AG09309 (cell line): ENCODE measurements around the gene FOXN1.

Experiments used
- DNase-seq: peaks from one replicate; pipeline ENCODE4 v3.0.0-alpha.2; 2010; ENCODE audit warnings: low read depth
- H3K4me3 ChIP-seq: 2 replicates; pipeline ENCODE4 v1.5.1; 2011; ENCODE audit warnings: mild to moderate bottlenecking, low read depth, low read length, moderate library complexity; ENCODE audit not compliant: control insufficient read depth
- TF ChIP-seq, protein P1 (sequence below): IDR thresholded peaks from 2 replicates; pipeline ENCODE4 v1.5.1; 2011; ENCODE audit warnings: mild to moderate bottlenecking, low read depth, low read length, inconsistent platforms; ENCODE audit not compliant: insufficient read depth, control insufficient read depth; ENCODE audit errors: missing control alignments

Gene FOXN1

GRCh38 chr17:28538296-28538895, 32.2 kb downstream of the FOXN1 start:
- TF ChIP-seq, protein P1, sequence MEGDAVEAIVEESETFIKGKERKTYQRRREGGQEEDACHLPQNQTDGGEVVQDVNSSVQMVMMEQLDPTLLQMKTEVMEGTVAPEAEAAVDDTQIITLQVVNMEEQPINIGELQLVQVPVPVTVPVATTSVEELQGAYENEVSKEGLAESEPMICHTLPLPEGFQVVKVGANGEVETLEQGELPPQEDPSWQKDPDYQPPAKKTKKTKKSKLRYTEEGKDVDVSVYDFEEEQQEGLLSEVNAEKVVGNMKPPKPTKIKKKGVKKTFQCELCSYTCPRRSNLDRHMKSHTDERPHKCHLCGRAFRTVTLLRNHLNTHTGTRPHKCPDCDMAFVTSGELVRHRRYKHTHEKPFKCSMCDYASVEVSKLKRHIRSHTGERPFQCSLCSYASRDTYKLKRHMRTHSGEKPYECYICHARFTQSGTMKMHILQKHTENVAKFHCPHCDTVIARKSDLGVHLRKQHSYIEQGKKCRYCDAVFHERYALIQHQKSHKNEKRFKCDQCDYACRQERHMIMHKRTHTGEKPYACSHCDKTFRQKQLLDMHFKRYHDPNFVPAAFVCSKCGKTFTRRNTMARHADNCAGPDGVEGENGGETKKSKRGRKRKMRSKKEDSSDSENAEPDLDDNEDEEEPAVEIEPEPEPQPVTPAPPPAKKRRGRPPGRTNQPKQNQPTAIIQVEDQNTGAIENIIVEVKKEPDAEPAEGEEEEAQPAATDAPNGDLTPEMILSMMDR, result no peak
- no peak for DNase-seq
- no peak overlapping the region for H3K4me3 ChIP-seq

DNA sequence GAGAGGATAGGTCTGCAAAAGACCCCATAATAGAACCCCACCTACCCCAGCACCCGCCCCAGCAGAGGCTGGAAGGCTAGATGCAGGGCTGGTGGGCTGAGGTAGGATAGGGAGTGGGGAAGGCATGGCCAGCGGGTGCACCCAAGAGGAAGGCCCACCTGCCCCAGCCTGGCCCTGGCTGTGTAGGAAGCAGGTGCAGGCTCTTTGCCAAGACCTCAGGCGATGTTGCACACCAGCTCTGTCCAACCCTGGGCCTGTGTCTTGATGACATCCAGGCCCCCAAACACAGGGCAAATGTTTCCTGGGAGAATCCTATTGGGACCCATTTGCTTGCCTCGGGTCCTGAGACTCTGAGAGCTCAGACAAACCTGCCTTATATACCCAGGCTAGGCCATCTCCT, 34.1 kb downstream of the FOXN1 start:
- no peak for DNase-seq
- no peak overlapping the region for H3K4me3 ChIP-seq
- TF ChIP-seq, protein P1, result no peak

DNA sequence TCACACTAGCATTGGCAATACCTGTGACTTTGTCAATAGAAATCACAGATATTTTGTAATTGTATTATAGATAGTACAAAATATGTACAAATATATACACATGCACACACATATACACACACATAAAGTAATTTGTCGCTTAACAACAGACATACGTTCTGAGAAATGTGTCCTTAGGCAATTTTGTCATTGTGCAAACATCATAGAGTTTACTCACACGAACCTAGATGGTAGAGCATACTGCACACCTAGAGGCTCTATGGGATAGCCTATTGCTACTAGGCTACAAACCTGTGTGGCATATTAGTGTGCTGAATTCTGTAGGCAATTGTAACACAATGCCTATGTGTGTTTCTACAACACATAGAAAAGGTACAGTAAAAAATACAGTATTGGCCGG, 35.3 kb downstream of the FOXN1 start:
- H3K4me3 ChIP-seq, result no peak overlapping the region
- TF ChIP-seq, protein P1, result no peak
- DNase-seq, result no peak

DNA sequence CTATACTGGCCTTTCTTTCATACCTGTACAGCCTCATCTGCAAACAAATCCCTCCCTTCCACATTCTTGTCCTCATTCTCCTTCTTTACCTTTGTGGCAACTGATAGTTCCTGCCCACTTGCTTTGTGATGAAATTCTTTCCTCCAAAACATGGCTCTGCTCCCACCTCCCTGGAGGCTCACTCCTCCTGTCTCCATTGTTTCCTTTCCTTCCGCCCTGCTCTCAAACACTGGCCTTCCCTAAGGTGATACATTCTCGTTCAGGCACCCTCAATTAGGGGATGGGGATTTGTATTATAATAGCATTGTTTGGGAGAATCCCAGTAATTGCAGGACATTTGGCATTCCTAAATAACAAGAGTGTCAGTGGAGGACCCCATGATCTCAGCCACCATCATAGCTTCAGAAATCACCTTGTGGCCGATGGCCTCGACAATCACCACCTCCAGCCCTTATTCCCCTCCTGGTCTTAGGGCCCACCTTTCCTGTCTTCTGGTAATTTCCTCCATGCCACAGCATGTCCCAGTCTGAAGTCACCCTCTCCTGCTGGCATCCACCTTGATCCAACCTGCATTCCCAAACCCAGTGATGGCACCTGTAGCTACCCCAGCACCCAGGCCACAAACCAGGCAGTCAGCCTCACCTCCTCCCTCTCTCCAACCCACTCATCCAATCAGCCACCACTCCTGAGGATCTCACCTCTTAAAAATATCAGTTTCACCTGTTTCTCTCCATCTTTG, 38.4 kb downstream of the FOXN1 start:
- no peak overlapping the region for H3K4me3 ChIP-seq
- TF ChIP-seq, protein P1, result no peak
- no peak for DNase-seq

DNA sequence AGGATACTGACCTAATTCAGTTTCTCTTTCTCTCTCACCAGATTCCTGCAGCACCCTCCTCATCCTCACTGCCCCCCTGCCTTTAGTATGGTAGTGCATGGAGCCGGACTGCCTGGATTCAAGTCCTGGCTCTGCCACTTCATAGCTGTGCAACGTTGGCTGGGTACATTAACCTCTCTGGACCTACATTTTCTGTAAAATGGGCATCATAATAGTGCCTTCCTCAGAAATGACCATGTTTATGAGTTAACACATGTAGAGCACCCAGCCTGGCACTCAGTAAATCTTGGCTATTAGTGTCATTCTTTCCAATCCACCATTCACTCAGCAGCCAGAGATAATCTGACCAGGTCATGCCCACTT, 39.0 kb downstream of the FOXN1 start:
- no peak for DNase-seq
- TF ChIP-seq, protein P1, result no peak
- H3K4me3 ChIP-seq, result no peak overlapping the region

DNA sequence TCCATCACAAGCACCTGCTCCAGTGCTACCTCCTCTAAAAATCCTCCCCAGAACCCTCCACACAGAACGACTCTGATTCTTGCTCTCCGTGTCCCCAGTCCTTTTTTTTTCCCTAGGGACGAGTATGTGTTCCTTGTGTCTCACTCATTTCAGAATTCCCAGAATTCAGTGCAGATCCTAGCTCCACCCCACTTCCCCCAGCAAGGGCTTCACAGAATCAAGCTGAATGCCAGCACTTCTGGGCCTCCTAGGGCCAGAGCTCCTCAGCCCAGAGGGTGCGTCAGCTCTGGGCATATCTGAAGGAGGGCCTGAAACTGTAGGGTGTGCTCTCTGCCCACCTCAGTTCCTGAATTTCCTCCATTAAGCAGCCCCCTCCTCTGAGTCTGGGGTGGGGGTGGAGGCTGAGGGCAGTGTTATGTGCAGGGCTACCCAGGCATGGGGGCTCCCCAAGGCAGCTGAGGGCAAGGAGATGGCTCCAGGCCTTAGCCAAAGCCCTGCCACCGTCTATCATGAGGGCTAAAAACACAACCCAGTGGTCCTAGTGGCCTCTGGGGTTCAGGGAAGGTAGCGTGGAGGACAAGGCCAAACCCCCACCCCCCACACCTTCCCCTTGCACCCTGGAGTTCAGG, 39.8 kb downstream of the FOXN1 start:
- H3K4me3 ChIP-seq, result no peak overlapping the region
- TF ChIP-seq, protein P1, result no peak
- no peak for DNase-seq
